H9 (cell line): ENCODE results near the gene ELMOD1. TPM values are rescaled to one million over a fixed set of nuclear protein-coding genes. Genes with fewer than 3 reads are reported as not detected.

Experiments
- DNase-seq: peaks from one replicate; pipeline ENCODE4 v3.0.0-alpha.2; 2017
- H2AFZ ChIP-seq: one replicate; pipeline ENCODE4 v1.6.1; 2013; ENCODE audit warnings: mild to moderate bottlenecking, low read length, control low read depth, moderate library complexity
- H2AK5ac ChIP-seq: 2 replicates; pipeline ENCODE4 v1.6.1; 2013; ENCODE audit warnings: low read length, control low read depth, mixed read lengths; ENCODE audit not compliant: insufficient read length
- H2BK120ac ChIP-seq: one replicate; pipeline ENCODE4 v1.6.1; 2013; ENCODE audit warnings: low read depth, mild to moderate bottlenecking, low read length, control low read depth, inconsistent platforms; ENCODE audit not compliant: poor library complexity, severe bottlenecking
- H2BK12ac ChIP-seq: 2 replicates; pipeline ENCODE4 v1.6.1; 2013; ENCODE audit warnings: low read length, control low read depth, mixed read lengths, low read depth; ENCODE audit not compliant: insufficient read length
- H2BK15ac ChIP-seq: 2 replicates; pipeline ENCODE4 v1.6.1; 2013; ENCODE audit warnings: low read depth, low read length, control low read depth
- H2BK20ac ChIP-seq: one replicate; pipeline ENCODE4 v1.6.1; 2013; ENCODE audit warnings: low read depth, mild to moderate bottlenecking, low read length, control low read depth, inconsistent platforms; ENCODE audit not compliant: poor library complexity, severe bottlenecking
- H2BK5ac ChIP-seq: 2 replicates; pipeline ENCODE4 v1.6.1; 2013; ENCODE audit warnings: low read length, control low read depth, mixed read lengths; ENCODE audit not compliant: insufficient read length
- H3K14ac ChIP-seq: 2 replicates; pipeline ENCODE4 v1.6.1; 2013; ENCODE audit warnings: low read length, control low read depth; ENCODE audit not compliant: insufficient read depth
- H3K18ac ChIP-seq: 2 replicates; pipeline ENCODE4 v1.6.1; 2013; ENCODE audit warnings: low read depth, mild to moderate bottlenecking, mixed read lengths, low read length, control low read depth; ENCODE audit not compliant: insufficient read length
- H3K23ac ChIP-seq: 2 replicates; pipeline ENCODE4 v1.6.1; 2013; ENCODE audit warnings: low read length, control low read depth, mixed read lengths, low read depth; ENCODE audit not compliant: insufficient read length
- H3K23me2 ChIP-seq: 2 replicates; pipeline ENCODE4 v1.6.1; 2013; ENCODE audit warnings: low read depth, mild to moderate bottlenecking, mixed read lengths, low read length, control low read depth; ENCODE audit not compliant: insufficient read length, poor library complexity, severe bottlenecking
- H3K27ac ChIP-seq: 2 replicates; pipeline ENCODE4 v1.5.1; 2013; ENCODE audit warnings: low read length, control low read depth, mixed read lengths, low read depth; ENCODE audit not compliant: insufficient read length
- H3K27me3 ChIP-seq: 2 replicates; pipeline ENCODE4 v1.6.1; 2013; ENCODE audit warnings: low read length, control low read depth, inconsistent platforms; ENCODE audit not compliant: insufficient read depth
- H3K4ac ChIP-seq: 2 replicates; pipeline ENCODE4 v1.6.1; 2013; ENCODE audit warnings: low read depth, mild to moderate bottlenecking, control low read depth, inconsistent platforms, low read length, moderate library complexity
- H3K4me1 ChIP-seq: 2 replicates; pipeline ENCODE4 v1.6.1; 2013; ENCODE audit warnings: low read length, control low read depth, inconsistent platforms; ENCODE audit not compliant: insufficient read depth
- H3K4me2 ChIP-seq: 2 replicates; pipeline ENCODE4 v1.6.1; 2013; ENCODE audit warnings: low read length, control low read depth, mixed read lengths; ENCODE audit not compliant: insufficient read length, insufficient read depth
- H3K56ac ChIP-seq: 2 replicates; pipeline ENCODE4 v1.6.1; 2013; ENCODE audit warnings: low read depth, mild to moderate bottlenecking, mixed read lengths, low read length, control low read depth; ENCODE audit not compliant: insufficient read length
- H3K79me1 ChIP-seq: 2 replicates; pipeline ENCODE4 v1.6.1; 2013; ENCODE audit warnings: low read depth, mild to moderate bottlenecking, moderate library complexity, low read length, control low read depth, inconsistent platforms; ENCODE audit not compliant: insufficient read depth, poor library complexity, severe bottlenecking
- H3K79me2 ChIP-seq: 2 replicates; pipeline ENCODE4 v1.6.1; 2013; ENCODE audit warnings: low read length, control low read depth, inconsistent platforms; ENCODE audit not compliant: insufficient read depth
- H3K9ac ChIP-seq: 2 replicates; pipeline ENCODE4 v1.6.1; 2013; ENCODE audit warnings: low read length, control low read depth, mixed read lengths; ENCODE audit not compliant: insufficient read length; ENCODE audit errors: extremely low read depth
- H3K9me3 ChIP-seq: one replicate; pipeline ENCODE4 v1.6.1; 2013; ENCODE audit warnings: low read depth, low read length, inconsistent platforms; ENCODE audit not compliant: control insufficient read depth
- H3T11ph ChIP-seq: one replicate; pipeline ENCODE4 v1.6.1; 2013; ENCODE audit warnings: mild to moderate bottlenecking, low read length, control low read depth, inconsistent platforms
- H4K20me1 ChIP-seq: one replicate; pipeline ENCODE4 v1.6.1; 2013; ENCODE audit not compliant: control insufficient read depth, insufficient read length, insufficient read depth
- H4K5ac ChIP-seq: 2 replicates; pipeline ENCODE4 v1.6.1; 2013; ENCODE audit warnings: low read depth, mild to moderate bottlenecking, mixed read lengths, low read length, control low read depth; ENCODE audit not compliant: insufficient read length
- H4K8ac ChIP-seq: replicated peaks from 2 replicates; pipeline ENCODE4 v1.6.1; 2013; ENCODE audit warnings: low read length, control low read depth, mixed read lengths, low read depth; ENCODE audit not compliant: insufficient read length
- H4K91ac ChIP-seq: 2 replicates; pipeline ENCODE4 v1.6.1; 2013; ENCODE audit warnings: low read depth, mild to moderate bottlenecking, moderate library complexity, mixed read lengths, low read length, control low read depth; ENCODE audit not compliant: insufficient read length
- H3K27ac Mint-ChIP-seq, 3 experiments: 2 replicates in 2 of 3; 3 replicates in 1 of 3; pipeline ENCODE4 v1.8.0; 2020 to 2021; ENCODE audit warnings: mixed read lengths in 3 of 3, mild to moderate bottlenecking in 1 of 3, moderate library complexity in 1 of 3
- H3K27me3 Mint-ChIP-seq: 2 replicates; pipeline ENCODE4 v1.8.0; 2021; ENCODE audit warnings: low read depth, mild to moderate bottlenecking, moderate library complexity, mixed read lengths
- H3K36me3 Mint-ChIP-seq, 3 experiments: 2 replicates in 2 of 3; 3 replicates in 1 of 3; pipeline ENCODE4 v1.8.0; 2020 to 2021; ENCODE audit warnings: low read depth in 3 of 3, mixed read lengths in 3 of 3; ENCODE audit not compliant: insufficient read depth in 1 of 3
- H3K4me1 Mint-ChIP-seq, 2 experiments: 2 replicates each; pipeline ENCODE4 v1.8.0; 2020; ENCODE audit warnings: mixed read lengths in 2 of 2
- H3K4me3 Mint-ChIP-seq, 2 experiments: 2 replicates in 1 of 2; 3 replicates in 1 of 2; pipeline ENCODE4 v1.8.0; 2020 to 2021; ENCODE audit warnings: mild to moderate bottlenecking in 2 of 2, mixed read lengths in 2 of 2, moderate library complexity in 1 of 2
- H3K9me3 Mint-ChIP-seq, 2 experiments: 2 replicates in 1 of 2; 3 replicates in 1 of 2; pipeline ENCODE4 v1.8.0; 2020; ENCODE audit warnings: mild to moderate bottlenecking in 2 of 2, mixed read lengths in 2 of 2, moderate library complexity in 1 of 2
- CTCF ChIP-seq: fragments of 200-600 bp; sonication (generic); conservative IDR thresholded peaks from 3 replicates; pipeline ENCODE4 v1.8.0; 2021; ENCODE audit warnings: antibody characterized with exemption, mild to moderate bottlenecking
- WGBS: extraction: QIAGEN DNeasy Blood & Tissue Kit; methylation state at CpG from one replicate; pipeline ENCODE4 v1.1.7; 2013; ENCODE audit warnings: missing lambda C conversion rate, low lambda C conversion rate, mixed read lengths; ENCODE audit not compliant: insufficient read length; ENCODE audit errors: extremely low coverage; 5-methylcytosine and 5-hydroxymethylcytosine counted together
- total RNA-seq: library from RNA; stranded (reverse); gene quantifications from 2 replicates; pipeline ENCODE4 v1.2.1, GENCODE V29; 2021

The ELMOD1 gene
- total RNA-seq, 1 experiment from 2014 or later, result 0.61 TPM

GRCh38 chr11:107682572-107682971 is 91.6 kb downstream of the ELMOD1 start:
- Histone ChIP-seq H2AK5ac (no peak overlapping the region), H3K9me3 (no peaks in the 10 kb centered on the region), H3K23ac (no peak overlapping the region), H3T11ph (no peak overlapping the region), H2BK5ac (no peak overlapping the region), H2AFZ (no peak overlapping the region), H3K4me2 (no peak overlapping the region), H3K79me2 (no peaks in the 10 kb centered on the region), H3K4ac (no peak overlapping the region), H3K27ac (no peak overlapping the region), H2BK20ac (no peak overlapping the region), H2BK12ac (no peak overlapping the region), H3K14ac (no peak overlapping the region), H2BK15ac (no peak overlapping the region), H3K23me2 (no peaks in the 10 kb centered on the region), H4K8ac (no peak overlapping the region), H4K5ac (no peak overlapping the region), H2BK120ac (no peak overlapping the region), H4K20me1 (no peaks in the 10 kb centered on the region), H4K91ac (no peak overlapping the region), H3K4me1 (no peaks in the 10 kb centered on the region), H3K27me3 (no peaks in the 10 kb centered on the region), H3K56ac (no peak overlapping the region), H3K9ac (no peak overlapping the region), H3K18ac (no peak overlapping the region), H3K79me1 (no peaks in the 10 kb centered on the region)
- no peaks in the 10 kb centered on the region for H3K36me3 Mint-ChIP-seq
- H3K4me3 Mint-ChIP-seq, result no peak overlapping the region
- H3K9me3 Mint-ChIP-seq, result no peaks in the 10 kb centered on the region; a peak in 1 of 5 replicates
- DNase-seq, result no peak
- TF ChIP-seq CTCF, result no peak
- H3K27ac Mint-ChIP-seq, result no peak overlapping the region
- peaks cover 7% of the 10 kb centered on the region for H3K27me3 Mint-ChIP-seq
- peaks cover 0 to 2% of the 10 kb centered on the region in 2 experiments; a peak in 1 of 4 replicates for H3K4me1 Mint-ChIP-seq
- no CpG with 5 or more reads among the region's 5 CpGs for WGBS
